CD14-positive monocyte (primary cell): Measurements from ENCODE around the gene TCHP. TPM values are rescaled to one million over a fixed set of nuclear protein-coding genes. Genes with fewer than 3 reads are reported as not detected.

Experiments used
- DNase-seq, 3 donors: peaks; one replicate each; pipeline ENCODE4 v3.0.0-alpha.2; 2011 to 2022
- H2AFZ ChIP-seq: 2 replicates; pipeline ENCODE4 v1.6.0; 2012; ENCODE audit warnings: mild to moderate bottlenecking, low read depth, low read length, inconsistent platforms; ENCODE audit not compliant: insufficient read depth, poor library complexity, severe bottlenecking
- H3K27ac ChIP-seq, 2 donors: 1 replicate in 1 of 2; 2 replicates in 1 of 2; pipeline ENCODE4 v1.5.1; 2012 to 2013; ENCODE audit warnings: low read length in 2 of 2, control low read depth in 1 of 2, inconsistent platforms in 1 of 2, low read depth in 1 of 2, mild to moderate bottlenecking in 1 of 2
- H3K27me3 ChIP-seq, 2 donors: one replicate each; pipeline versions ENCODE4 v1.6.0 to v1.6.1; 2011 to 2013; ENCODE audit warnings: low read length in 2 of 2; ENCODE audit not compliant: control insufficient read depth in 2 of 2, insufficient read depth in 2 of 2
- H3K36me3 ChIP-seq, 2 donors: replicated peaks in 1 of 2; 1 replicate in 1 of 2; 2 replicates in 1 of 2; pipeline versions ENCODE4 v1.5.1 to v1.6.1; 2012 to 2013; ENCODE audit warnings: low read length in 2 of 2, control low read depth in 1 of 2, inconsistent platforms in 1 of 2, mild to moderate bottlenecking in 1 of 2; ENCODE audit not compliant: insufficient read depth in 2 of 2, control insufficient read depth in 1 of 2
- H3K4me1 ChIP-seq, 2 donors: 1 replicate in 1 of 2; 2 replicates in 1 of 2; pipeline versions ENCODE4 v1.5.1 to v1.6.1; 2012 to 2013; ENCODE audit warnings: low read length in 2 of 2, control low read depth in 1 of 2, inconsistent platforms in 1 of 2, mild to moderate bottlenecking in 1 of 2, moderate library complexity in 1 of 2; ENCODE audit not compliant: insufficient read depth in 2 of 2, control insufficient read depth in 1 of 2
- H3K4me2 ChIP-seq: replicated peaks from 2 replicates; pipeline ENCODE3; 2012; ENCODE audit warnings: low read length, moderate library complexity, mild to moderate bottlenecking; ENCODE audit not compliant: poor library complexity, severe bottlenecking; ENCODE audit errors: extremely low read depth
- H3K4me3 ChIP-seq, 3 experiments: fragments of 200-600 bp in 1 of 3; sonication (generic) in 1 of 3; replicated peaks in 1 of 3; 1 replicate in 2 of 3; 2 replicates in 1 of 3; pipeline ENCODE4 v1.5.1; 2011 to 2013; ENCODE audit warnings: low read length in 3 of 3, mild to moderate bottlenecking in 3 of 3, control low read depth in 2 of 3, low read depth in 2 of 3, inconsistent platforms in 1 of 3, moderate library complexity in 1 of 3
- H3K79me2 ChIP-seq: 2 replicates; pipeline ENCODE4 v1.6.0; 2012; ENCODE audit warnings: mild to moderate bottlenecking, control low read depth, inconsistent platforms, low read length, moderate library complexity; ENCODE audit not compliant: insufficient read depth
- H3K9ac ChIP-seq: 2 replicates; pipeline ENCODE4 v1.6.0; 2017; ENCODE audit warnings: low read length, mild to moderate bottlenecking; ENCODE audit not compliant: insufficient read depth, poor library complexity, severe bottlenecking
- H3K9me3 ChIP-seq, 2 donors: replicated peaks in 1 of 2; 1 replicate in 1 of 2; 2 replicates in 1 of 2; pipeline versions ENCODE4 v1.5.1 to v1.6.1; 2012 to 2013; ENCODE audit warnings: low read length in 2 of 2, control low read depth in 1 of 2; ENCODE audit not compliant: control insufficient read depth in 1 of 2, insufficient read depth in 1 of 2
- H4K20me1 ChIP-seq: 2 replicates; pipeline ENCODE4 v1.6.0; 2012; ENCODE audit warnings: mild to moderate bottlenecking, low read length, control low read depth, moderate library complexity; ENCODE audit not compliant: insufficient read depth
- H3K27ac Mint-ChIP-seq, 7 donors: one replicate each; pipeline ENCODE4 v1.8.0; 2020; ENCODE audit warnings: mild to moderate bottlenecking in 7 of 7, mixed read lengths in 7 of 7, moderate library complexity in 6 of 7, inconsistent platforms in 2 of 7
- H3K27me3 Mint-ChIP-seq, 3 donors: one replicate each; pipeline ENCODE4 v1.8.0; 2021 to 2022; ENCODE audit warnings: low read depth in 3 of 3, mild to moderate bottlenecking in 3 of 3, mixed read lengths in 3 of 3, moderate library complexity in 3 of 3, inconsistent platforms in 1 of 3
- H3K36me3 Mint-ChIP-seq, 2 donors: one replicate each; pipeline ENCODE4 v1.8.0; 2020; ENCODE audit warnings: mixed read lengths in 2 of 2, inconsistent platforms in 1 of 2, mild to moderate bottlenecking in 1 of 2
- H3K4me1 Mint-ChIP-seq: one replicate; pipeline ENCODE4 v1.8.0; 2020; ENCODE audit warnings: mild to moderate bottlenecking, mixed read lengths
- H3K4me3 Mint-ChIP-seq, 2 donors: one replicate each; pipeline ENCODE4 v1.8.0; 2020; ENCODE audit warnings: mild to moderate bottlenecking in 2 of 2, mixed read lengths in 2 of 2, moderate library complexity in 1 of 2
- H3K9me3 Mint-ChIP-seq, 7 donors: one replicate each; pipeline ENCODE4 v1.8.0; 2020 to 2022; ENCODE audit warnings: mixed read lengths in 7 of 7, mild to moderate bottlenecking in 6 of 7, moderate library complexity in 6 of 7, inconsistent platforms in 2 of 7
- CTCF ChIP-seq: fragments of 200-600 bp; IDR thresholded peaks from one replicate; pipeline ENCODE4 v1.8.0; 2022; ENCODE audit warnings: antibody characterized with exemption, mild to moderate bottlenecking
- WGBS: methylation state at CpG from one replicate; pipeline ENCODE4 v1.1.5; 2013; ENCODE audit warnings: missing lambda C conversion rate; ENCODE audit not compliant: insufficient coverage; 5-methylcytosine and 5-hydroxymethylcytosine counted together
- intact Hi-C, 2 donors: fragments of 100-400 bp; cut with micrococcal nuclease; formaldehyde crosslinking; loops; one replicate each; pipeline versions ENCODE4 v1.15.0 to v1.15.1; 2023
- polyA plus RNA-seq, 3 donors: library from polyadenylated mRNA; depleted of rRNA in 1 of 3; unstranded in 2 of 3; stranded (reverse) in 1 of 3; fragments of 300-500 nt in 2 of 3; fragments of >200 nt in 1 of 3; fragmentation: Illumina TruSeq in 2 of 3; gene quantifications; 1 replicate in 2 of 3; 2 replicates in 1 of 3; pipeline ENCODE4 v1.2.3, GENCODE V29; 2012 to 2021

The TCHP gene
- polyA plus RNA-seq, 3 donors = 2.6 to 24.5 (median 7.3) TPM

GRCh38 chr12:109916045-109916444 is 16.0 kb downstream of the TCHP start:
- no peak for TF ChIP-seq CTCF
- H3K4me2 ChIP-seq = no peak overlapping the region
- H3K9me3 ChIP-seq = no peaks in the 10 kb centered on the region
- no peaks in the 10 kb centered on the region for H3K4me1 ChIP-seq
- H4K20me1 ChIP-seq = peaks cover 14% of the 10 kb centered on the region
- no peaks in the 10 kb centered on the region for H3K9me3 Mint-ChIP-seq
- H3K27ac ChIP-seq = peak overlapping the region in 1 of 2 donors; percentile 37
- no peak overlapping the region for H3K4me3 ChIP-seq
- H3K4me3 Mint-ChIP-seq = no peak overlapping the region
- H2AFZ ChIP-seq = no peak overlapping the region
- peaks cover 0 to 1% (median 0%) of the 10 kb centered on the region in 3 donors for H3K27me3 Mint-ChIP-seq
- no peaks in the 10 kb centered on the region for H3K4me1 Mint-ChIP-seq
- no peaks in the 10 kb centered on the region for H3K27me3 ChIP-seq
- no peaks in the 10 kb centered on the region for H3K79me2 ChIP-seq
- H3K36me3 ChIP-seq = peaks cover 88 to 100% of the 10 kb centered on the region in 2 donors
- H3K27ac Mint-ChIP-seq = peak overlapping the region in 1 of 7 donors; percentile 81
- WGBS = 100% methylated on average over 1 of the region's 4 CpGs
- no peak for DNase-seq
- H3K9ac ChIP-seq = no peak overlapping the region
- intact Hi-C loops = no loop called here
- peaks cover 90 to 99% of the 10 kb centered on the region in 2 donors for H3K36me3 Mint-ChIP-seq

GRCh38 chr12:109919456-109919855 is 19.4 kb downstream of the TCHP start:
- no peak overlapping the region for H2AFZ ChIP-seq
- H3K27me3 ChIP-seq = no peaks in the 10 kb centered on the region
- no peak for DNase-seq
- Mint-ChIP-seq H3K4me3 (no peak overlapping the region), H3K36me3 (peaks cover 73 to 94% of the 10 kb centered on the region in 2 donors), H3K9me3 (no peaks in the 10 kb centered on the region), H3K27me3 (peaks cover 0 to 1% (median 0%) of the 10 kb centered on the region in 3 donors), H3K27ac (peak overlapping the region in 3 of 7 donors; percentile 5 to 61 (median 46)), H3K4me1 (no peaks in the 10 kb centered on the region)
- H3K9me3 ChIP-seq = no peaks in the 10 kb centered on the region
- no peak overlapping the region for H3K4me3 ChIP-seq
- peaks cover 89 to 97% of the 10 kb centered on the region in 2 donors for H3K36me3 ChIP-seq
- intact Hi-C loops = no loop called here
- no peak overlapping the region for H3K4me2 ChIP-seq
- H3K4me1 ChIP-seq = no peaks in the 10 kb centered on the region
- TF ChIP-seq CTCF = no peak
- no peak overlapping the region for H3K9ac ChIP-seq
- H3K27ac ChIP-seq = no peak overlapping the region
- 95% methylated on average over 4 of the region's 10 CpGs for WGBS
- H4K20me1 ChIP-seq = peaks cover 16% of the 10 kb centered on the region
- no peaks in the 10 kb centered on the region for H3K79me2 ChIP-seq
